ENCODE data around the gene KLK14.

KLK14 gene, protein sequence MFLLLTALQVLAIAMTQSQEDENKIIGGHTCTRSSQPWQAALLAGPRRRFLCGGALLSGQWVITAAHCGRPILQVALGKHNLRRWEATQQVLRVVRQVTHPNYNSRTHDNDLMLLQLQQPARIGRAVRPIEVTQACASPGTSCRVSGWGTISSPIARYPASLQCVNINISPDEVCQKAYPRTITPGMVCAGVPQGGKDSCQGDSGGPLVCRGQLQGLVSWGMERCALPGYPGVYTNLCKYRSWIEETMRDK

DNA sequence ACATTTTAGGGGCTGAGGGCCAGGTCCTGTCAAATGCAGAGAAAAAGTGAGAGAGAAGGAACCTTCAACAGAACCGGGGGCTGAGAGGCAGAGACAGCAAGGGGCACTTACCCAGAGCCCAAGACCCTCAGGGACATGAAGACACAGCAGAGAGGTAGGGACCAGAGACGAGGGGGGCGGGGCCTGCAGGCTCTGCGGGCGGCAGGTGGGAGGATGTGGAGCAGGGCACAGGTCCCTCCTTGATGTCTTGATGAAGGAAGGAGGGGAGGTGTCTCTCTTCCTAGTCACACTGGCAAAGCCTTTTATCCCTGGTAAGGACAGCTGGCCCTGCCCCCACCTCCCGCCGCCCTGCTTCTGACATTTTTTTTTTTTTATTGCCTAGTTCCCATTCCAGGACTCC, at the start of gene KLK14:
KLK14 (minus strand) TSS at position 277 of the 400 bp plus-strand sequence; CDS start at position 4, 273 bp downstream.
- FAIRE-seq (no peak), DNase-seq (ENCODE audit: insufficient read length, low spot score) (no peak)

DNA sequence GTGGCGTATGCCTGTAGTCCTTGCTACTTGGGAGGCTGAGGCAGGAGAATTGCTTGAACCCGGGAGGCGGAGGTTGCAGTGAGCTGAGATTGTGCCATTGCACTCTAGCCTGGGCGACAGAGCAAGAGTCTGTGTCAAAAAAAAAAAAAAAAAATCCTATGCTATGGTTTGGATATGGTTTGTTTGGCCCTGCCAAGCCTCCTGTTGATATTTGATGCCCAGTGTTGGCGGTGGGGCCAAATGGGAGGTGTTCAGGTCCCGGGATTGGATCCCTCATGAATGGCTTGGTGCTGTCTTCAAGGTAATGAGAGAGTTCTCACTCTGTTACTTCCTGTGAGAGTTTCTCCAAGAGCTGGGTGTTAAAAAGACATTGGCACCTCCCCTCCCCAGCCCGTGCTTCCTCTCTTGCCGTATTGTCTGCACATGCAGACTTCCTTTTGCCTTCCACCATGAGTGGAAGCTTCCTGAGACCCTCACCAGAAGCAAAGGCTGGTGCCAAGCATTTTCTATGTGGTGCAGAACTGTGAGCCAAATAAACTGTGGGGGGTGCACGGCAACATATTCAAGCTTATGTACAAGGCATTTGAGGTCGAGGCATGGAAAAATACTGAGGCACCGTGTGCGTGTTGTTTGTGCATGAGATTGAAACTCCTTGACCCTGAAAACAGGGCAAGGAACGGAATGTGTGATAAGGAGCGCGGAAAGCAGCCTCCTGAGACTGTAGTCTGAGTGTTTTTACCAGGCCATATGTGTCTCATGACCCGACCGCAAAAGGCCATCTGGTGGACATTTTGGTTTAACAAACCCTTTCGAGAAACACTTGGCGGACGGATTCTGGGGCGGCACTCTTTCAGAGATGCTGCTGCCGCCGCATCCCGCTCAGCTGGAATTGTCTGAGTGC, 49.3 kb upstream of the KLK14 start:
- peak; percentile 37 for FAIRE-seq
- no peak for DNase-seq (ENCODE audit: insufficient read length, low spot score)

DNA sequence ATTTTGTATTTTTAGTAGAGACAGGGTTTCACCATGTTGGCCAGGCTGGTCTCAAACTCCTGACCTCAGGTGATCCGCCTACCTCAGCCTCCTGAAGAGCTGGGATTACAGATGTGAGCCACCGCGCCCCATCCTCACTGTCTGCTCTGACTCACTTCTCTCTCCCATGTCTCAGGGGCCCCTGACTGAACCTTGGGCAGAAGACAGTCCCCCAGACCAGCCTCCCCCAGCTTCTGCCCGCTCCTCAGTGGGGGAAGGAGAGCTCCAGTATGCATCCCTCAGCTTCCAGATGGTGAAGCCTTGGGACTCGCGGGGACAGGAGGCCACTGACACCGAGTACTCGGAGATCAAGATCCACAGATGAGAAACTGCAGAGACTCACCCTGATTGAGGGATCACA, 47.0 kb upstream of the KLK14 start:
- no peak for DNase-seq (ENCODE audit: insufficient read length, low spot score)

DNA sequence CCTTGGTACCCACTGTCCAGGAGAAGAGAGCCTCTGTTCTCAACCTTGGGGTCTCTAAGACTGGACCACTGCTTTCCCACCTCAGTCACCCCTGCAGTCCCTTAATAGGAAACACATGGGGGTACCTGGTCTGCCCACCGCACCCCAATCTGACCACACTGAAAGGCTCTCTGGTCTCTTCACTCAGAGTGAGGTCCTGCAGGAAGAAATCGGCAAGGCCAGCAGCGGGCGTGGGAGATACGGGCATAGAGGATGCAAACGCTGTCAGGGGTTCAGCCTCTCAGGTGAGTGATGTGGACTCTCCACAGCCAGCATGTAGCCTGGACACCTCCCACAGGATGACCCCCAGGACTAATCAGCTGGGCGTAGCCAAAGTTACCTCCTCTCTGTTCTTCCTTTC, 45.5 kb upstream of the KLK14 start:
- FAIRE-seq: no peak
- DNase-seq (ENCODE audit: insufficient read length, low spot score): no peak

More for the DNA sequence above, 47.0 kb upstream of the KLK14 start:
- FAIRE-seq: no peak

DNA sequence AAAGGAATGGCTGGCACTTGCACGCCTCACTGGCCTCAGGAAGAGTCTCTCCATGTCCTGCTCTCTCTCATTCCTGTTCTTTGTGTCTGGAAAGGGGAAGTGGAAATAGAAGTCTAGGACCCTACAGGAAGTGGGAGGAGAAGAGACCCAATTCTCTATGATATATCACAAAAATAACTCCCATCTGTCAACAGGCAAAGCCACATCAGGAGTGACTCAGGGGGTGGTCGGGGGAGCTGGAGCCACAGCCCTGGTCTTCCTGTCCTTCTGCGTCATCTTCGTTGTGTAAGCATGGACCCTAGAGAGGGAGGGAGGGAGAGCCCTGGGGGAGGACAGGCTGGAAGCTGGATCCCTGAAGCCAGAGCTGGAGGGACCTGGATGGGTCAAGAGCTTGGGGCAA, 45.1 kb upstream of the KLK14 start:
- FAIRE-seq (no peak), DNase-seq (ENCODE audit: insufficient read length, low spot score) (no peak)

- no peak for FAIRE-seq
These were observed 44.3 kb upstream of the KLK14 start for GRCh38 chr19:51127032-51127431.

DNA sequence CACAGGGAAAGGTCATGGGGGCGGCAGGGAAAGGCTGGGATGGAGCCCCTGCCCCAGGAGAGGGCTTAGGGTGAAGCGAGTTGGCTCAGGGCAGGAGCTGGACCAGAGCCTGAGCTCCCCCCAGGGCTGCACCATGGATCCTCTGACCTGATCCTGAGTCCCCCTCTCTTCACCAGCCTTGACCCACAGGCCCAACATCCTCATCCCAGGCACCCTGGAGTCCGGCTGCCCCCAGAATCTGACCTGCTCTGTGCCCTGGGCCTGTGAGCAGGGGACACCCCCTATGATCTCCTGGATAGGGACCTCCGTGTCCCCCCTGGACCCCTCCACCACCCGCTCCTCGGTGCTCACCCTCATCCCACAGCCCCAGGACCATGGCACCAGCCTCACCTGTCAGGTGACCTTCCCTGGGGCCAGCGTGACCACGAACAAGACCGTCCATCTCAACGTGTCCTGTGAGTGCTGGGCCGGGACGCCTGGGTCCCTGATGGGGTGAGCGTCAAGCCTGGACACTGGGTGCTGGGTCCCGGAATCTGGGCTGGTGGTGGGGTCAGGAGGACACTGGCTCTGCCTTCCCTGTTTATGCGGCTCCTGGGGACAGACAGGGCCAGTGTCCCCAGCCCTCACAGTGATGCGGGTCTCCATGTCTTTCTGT, 42.9 kb upstream of the KLK14 start:
- DNase-seq (ENCODE audit: insufficient read length, low spot score) (no peak), FAIRE-seq (no peak)

More at GRCh38 chr19:51127032-51127431, 44.3 kb upstream of the KLK14 start:
- no peak for DNase-seq (ENCODE audit: insufficient read length, low spot score)

GRCh38 chr19:51124729-51125128, 42.0 kb upstream of the KLK14 start, which contains the start of gene SIGLEC9:
SIGLEC9 (plus strand) TSS chr19:51124906; CDS start chr19:51124975, 69 bp downstream.
- FAIRE-seq (no peak), DNase-seq (ENCODE audit: insufficient read length, low spot score) (no peak)

DNA sequence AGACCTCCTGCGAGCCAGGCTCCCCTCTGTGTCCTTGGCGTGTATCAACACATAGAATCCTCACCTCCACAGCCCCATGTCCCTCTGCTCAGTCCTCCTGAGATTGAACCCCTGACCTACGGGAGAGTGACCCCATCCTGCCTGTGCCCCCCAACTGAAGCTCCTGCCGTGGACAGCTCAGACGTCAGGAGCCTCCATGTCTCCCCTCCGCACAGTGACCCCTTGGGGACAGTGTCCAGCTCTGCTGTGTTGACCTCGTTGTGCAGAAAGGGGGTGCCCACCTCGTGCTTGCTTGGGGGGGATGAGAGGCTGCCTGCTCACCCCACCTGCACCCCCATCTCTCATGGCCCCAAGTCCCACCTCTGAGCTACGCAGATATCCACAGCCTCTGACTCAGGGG, 41.5 kb upstream of the KLK14 start:
- DNase-seq (ENCODE audit: insufficient read length, low spot score) (no peak), FAIRE-seq (no peak)

DNA sequence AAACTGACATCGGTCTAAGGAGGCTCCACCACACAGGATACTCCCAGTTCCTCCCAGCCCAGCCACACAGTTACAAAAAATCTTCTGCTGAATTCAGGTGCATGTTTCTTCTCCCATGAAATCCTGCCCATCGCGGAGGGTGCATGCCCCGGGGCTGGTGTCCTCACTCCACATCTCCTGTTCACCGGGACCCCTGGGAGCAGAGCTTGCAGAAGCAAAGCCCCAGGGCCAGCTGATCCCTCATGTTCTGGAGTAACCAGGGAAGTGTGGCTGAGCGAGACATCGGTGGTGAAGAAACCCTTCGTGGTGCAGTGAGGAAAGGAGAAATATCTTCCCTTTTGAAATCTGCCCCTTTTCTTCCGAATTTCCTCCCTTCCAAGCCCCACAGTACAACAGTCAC, 41.1 kb upstream of the KLK14 start:
- DNase-seq (ENCODE audit: insufficient read length, low spot score) (no peak), FAIRE-seq (no peak)

DNA sequence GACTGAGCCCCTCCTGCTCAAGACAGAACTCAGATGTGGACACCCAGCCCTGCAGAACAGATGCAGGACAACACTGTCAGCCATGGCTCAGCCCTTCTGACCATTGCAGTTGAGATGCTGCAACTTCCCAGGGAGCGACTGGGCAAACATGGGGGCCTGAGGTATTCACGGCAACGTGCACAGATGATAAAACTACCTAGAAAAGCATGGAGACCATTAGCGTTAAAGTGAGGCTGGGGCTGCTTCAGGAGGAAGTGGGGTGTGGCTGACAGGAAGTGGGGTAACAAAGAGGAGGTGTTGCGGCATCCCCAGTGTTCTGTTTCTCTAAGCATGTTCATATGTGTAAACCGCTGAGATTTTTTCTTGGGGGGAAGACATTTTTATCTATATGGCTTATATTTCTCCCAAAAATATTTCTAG, 40.7 kb upstream of the KLK14 start:
- FAIRE-seq (no peak), DNase-seq (ENCODE audit: insufficient read length, low spot score) (no peak)

DNA sequence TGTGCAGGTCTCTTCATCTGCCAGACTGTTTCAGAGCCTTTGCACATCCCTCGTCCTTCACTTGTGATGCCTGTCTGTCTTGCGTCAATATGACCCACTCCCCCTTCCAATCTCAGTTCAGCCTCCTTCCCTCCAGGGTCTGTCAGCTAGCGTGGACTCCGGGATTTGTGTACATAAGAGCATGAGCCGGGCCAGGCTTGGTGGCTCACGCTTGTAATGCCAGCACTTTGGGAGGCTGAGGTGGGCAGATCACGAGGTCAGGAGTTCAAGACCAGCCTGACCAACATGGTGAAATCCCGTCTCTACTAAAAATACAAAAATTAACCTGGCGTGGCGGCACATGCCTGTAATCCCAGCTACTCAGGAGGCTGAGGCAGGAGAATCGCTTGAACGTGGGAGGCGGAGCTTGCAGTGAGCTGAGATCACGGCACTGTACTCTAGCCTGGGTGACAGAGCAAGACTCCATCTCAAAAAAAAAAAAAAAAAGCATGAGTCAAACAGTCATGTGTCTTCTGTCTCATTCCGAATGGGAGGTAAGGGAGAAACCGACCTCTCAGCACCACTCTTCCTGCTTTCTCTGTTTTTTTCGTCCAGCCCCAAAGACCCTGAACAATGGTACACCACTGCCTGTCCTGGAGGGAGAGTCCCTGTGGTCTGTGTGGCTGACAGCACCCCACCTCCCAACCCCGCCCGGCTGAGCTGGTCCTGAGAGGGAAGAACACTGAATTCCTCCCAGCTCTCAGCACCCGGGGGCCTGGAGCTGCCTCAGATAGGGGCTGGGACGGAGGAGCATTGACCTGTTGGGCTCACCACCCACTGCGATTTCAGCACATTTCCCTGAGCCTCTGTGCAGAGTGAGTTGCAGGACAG, 39.7 kb upstream of the KLK14 start:
- no peak for DNase-seq (ENCODE audit: insufficient read length, low spot score)
- FAIRE-seq: no peak

- FAIRE-seq: no peak
- DNase-seq (ENCODE audit: insufficient read length, low spot score): no peak
These were observed 38.6 kb upstream of the KLK14 start for GRCh38 chr19:51121257-51121656.

DNA sequence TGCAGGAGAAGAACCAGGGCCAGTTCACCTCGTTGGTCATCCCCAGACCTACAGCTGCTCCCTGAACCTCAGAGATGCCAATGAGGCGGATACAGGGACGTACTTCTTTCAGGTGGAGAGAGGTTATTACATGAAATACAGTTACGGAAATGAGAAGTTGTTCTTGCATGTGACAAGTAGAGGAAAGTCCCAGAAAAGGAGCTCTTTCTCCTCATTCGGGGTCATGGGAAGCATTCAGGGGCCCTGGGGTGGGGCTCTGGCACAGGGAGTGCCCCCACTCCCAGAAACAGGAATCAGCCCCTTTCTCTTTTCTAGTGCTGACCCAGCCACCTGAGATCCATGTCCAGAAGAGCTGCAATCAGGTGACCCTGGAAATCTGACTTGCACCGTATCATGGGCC, 37.5 kb upstream of the KLK14 start:
- DNase-seq (ENCODE audit: insufficient read length, low spot score) (no peak), FAIRE-seq (no peak)

GRCh38 chr19:51119611-51120010, 36.9 kb upstream of the KLK14 start:
- FAIRE-seq (no peak), DNase-seq (ENCODE audit: insufficient read length, low spot score) (no peak)

DNA sequence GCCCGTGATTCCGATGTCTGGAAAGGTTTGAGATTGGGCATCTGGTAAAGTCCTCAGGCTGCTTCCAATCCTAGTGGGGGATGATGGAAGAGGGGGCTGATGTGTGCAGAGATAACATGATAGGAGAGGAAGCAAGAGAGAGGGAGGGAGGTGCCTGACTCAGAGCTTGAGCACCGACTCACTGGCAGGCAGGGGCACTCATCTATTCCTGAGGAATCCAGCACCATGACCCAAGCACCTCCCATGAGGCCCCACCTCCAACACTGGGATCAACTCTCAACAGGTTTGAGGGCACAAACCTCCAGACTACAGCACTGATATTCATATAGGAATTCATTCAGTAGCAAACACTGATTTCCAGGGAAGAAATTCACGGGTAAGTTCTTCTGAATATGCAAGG, 36.4 kb upstream of the KLK14 start:
- FAIRE-seq: no peak
- no peak for DNase-seq (ENCODE audit: insufficient read length, low spot score)

DNA sequence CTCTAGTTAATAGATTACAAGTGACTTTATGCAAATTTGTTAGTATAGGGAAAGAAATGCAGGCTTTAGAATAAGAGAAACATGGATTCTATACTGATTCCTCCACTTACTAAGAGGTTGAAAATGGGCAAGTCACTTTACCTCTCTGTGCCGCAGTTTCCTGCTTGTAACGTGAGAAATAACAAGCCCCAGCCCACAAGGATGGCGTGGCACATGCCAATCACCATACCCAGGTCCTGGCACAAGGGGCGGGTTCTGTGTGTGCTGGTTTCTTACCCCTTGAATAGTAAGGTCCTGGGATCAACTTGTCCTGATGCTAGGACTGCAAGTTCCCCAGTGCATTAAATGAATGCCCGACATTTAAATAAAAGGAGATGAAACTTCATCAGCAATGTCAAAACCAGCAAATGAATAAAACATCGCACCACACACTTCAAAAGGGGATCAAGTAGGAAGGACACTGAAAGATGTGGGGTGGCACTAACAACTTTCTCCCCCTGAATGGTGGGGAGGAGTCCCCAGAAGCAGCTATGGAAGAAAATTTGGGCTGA, 34.1 kb upstream of the KLK14 start:
- FAIRE-seq (no peak), DNase-seq (ENCODE audit: insufficient read length, low spot score) (no peak)

GRCh38 chr19:51114087-51114729, 31.5 kb upstream of the KLK14 start:
- no peak for FAIRE-seq

GRCh38 chr19:51111606-51112005, 28.9 kb upstream of the KLK14 start:
- no peak for DNase-seq (ENCODE audit: insufficient read length, low spot score)
- FAIRE-seq: no peak

More at GRCh38 chr19:51114087-51114729, 31.5 kb upstream of the KLK14 start:
- no peak for DNase-seq (ENCODE audit: insufficient read length, low spot score)

DNA sequence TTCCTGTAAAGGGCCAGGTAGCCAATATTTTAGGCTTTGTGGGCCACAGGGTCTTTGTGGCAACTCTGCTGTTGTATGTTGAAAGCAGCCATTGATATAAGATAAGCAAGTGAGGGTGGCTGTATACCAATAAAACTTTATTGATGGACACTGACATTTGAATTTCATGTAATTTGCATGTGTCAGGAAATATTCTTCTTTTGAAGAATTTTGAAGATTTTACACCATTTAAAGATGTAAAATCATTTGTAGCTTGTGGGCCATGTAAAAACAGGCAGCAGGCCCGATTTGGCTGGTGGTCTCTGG, 27.9 kb upstream of the KLK14 start:
- FAIRE-seq (no peak), DNase-seq (ENCODE audit: insufficient read length, low spot score) (no peak)
